Mammary epithelial cell (primary cell): ENCODE measurements around the gene ERC1.

Experiments used
- EZH2 ChIP-seq: IDR thresholded peaks from 2 replicates; pipeline ENCODE4 v1.6.1; 2012; ENCODE audit warnings: low read length, inconsistent platforms, borderline replicate concordance
- TF ChIP-seq, protein P1 (sequence below), 2 donors: IDR thresholded peaks in 1 of 2; conservative IDR thresholded peaks in 1 of 2; 2 replicates each; pipeline ENCODE4 v1.5.1; 2011 to 2012; ENCODE audit warnings: inconsistent platforms in 2 of 2, low read length in 2 of 2, mild to moderate bottlenecking in 2 of 2, control low read depth in 1 of 2, low read depth in 1 of 2; ENCODE audit not compliant: insufficient read depth in 1 of 2; ENCODE audit errors: extremely low read depth in 1 of 2

DNA sequence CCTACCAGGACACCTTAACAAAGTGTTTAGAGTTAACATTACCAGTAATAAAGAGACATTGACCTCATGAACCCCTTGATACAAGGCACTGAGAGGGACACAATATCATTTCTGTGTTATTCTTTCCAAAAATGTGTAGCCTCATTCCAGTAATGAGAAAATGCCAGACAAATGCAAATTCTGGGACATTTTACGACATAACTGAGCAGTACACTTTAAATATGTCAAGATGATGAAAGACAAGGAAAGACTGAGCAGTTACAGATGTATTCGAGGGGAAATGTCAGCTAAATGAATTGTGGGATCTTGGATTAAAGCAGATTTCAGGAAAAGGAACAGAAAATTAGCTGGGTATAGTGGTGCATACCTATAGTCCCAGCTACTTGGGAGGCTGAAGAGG lies 255.6 kb downstream of the ERC1 start:
- TF ChIP-seq, protein P1, sequence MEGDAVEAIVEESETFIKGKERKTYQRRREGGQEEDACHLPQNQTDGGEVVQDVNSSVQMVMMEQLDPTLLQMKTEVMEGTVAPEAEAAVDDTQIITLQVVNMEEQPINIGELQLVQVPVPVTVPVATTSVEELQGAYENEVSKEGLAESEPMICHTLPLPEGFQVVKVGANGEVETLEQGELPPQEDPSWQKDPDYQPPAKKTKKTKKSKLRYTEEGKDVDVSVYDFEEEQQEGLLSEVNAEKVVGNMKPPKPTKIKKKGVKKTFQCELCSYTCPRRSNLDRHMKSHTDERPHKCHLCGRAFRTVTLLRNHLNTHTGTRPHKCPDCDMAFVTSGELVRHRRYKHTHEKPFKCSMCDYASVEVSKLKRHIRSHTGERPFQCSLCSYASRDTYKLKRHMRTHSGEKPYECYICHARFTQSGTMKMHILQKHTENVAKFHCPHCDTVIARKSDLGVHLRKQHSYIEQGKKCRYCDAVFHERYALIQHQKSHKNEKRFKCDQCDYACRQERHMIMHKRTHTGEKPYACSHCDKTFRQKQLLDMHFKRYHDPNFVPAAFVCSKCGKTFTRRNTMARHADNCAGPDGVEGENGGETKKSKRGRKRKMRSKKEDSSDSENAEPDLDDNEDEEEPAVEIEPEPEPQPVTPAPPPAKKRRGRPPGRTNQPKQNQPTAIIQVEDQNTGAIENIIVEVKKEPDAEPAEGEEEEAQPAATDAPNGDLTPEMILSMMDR (conservative IDR thresholded peaks at IDR 0.05 in 1 of 2, IDR thresholded peaks at IDR 0.05 in 1 of 2; ENCODE audit: extremely low read depth in 1 of 2, insufficient read depth in 1 of 2, low read depth in 1 of 2, low read length in 2 of 2) = no peak
- no peak for TF ChIP-seq EZH2
